Lung (tissue), 12 donors: Measurements from ENCODE around the gene TCHHL1. TPM values are rescaled to one million over a fixed set of nuclear protein-coding genes. Genes with fewer than 3 reads are reported as not detected.

ENCODE experiments used
- ATAC-seq: fragments of 200-7000 bp; cut with Tn5 transposase; one replicate; pipeline ENCODE4 v1.9.1; 2020; ENCODE audit warnings: moderate number of reproducible peaks; ENCODE audit not compliant: insufficient read depth, low FRiP score
- DNase-seq, 3 donors: peaks; one replicate each; pipeline ENCODE4 v3.0.0-alpha.2; 2013 to 2017
- H3K27ac ChIP-seq, 2 donors: one replicate each; pipeline ENCODE4 v1.5.1; 2013; ENCODE audit warnings: mild to moderate bottlenecking in 2 of 2, moderate library complexity in 2 of 2, control low read depth in 1 of 2, inconsistent platforms in 1 of 2, low read depth in 1 of 2, low read length in 1 of 2
- H3K27me3 ChIP-seq, 3 donors: one replicate each; pipeline ENCODE4 v1.5.1; 2013; ENCODE audit warnings: low read length in 2 of 3; ENCODE audit not compliant: control insufficient read depth in 3 of 3, insufficient read depth in 3 of 3
- H3K36me3 ChIP-seq, 4 donors: one replicate each; pipeline ENCODE4 v1.5.1; 2013; ENCODE audit warnings: low read length in 4 of 4, mild to moderate bottlenecking in 1 of 4, moderate library complexity in 1 of 4; ENCODE audit not compliant: control insufficient read depth in 4 of 4, insufficient read depth in 4 of 4
- H3K4me1 ChIP-seq, 5 donors: one replicate each; pipeline ENCODE4 v1.5.1; 2013; ENCODE audit warnings: low read length in 5 of 5, mild to moderate bottlenecking in 2 of 5, moderate library complexity in 1 of 5; ENCODE audit not compliant: control insufficient read depth in 5 of 5, insufficient read depth in 5 of 5
- H3K4me3 ChIP-seq: one replicate; pipeline ENCODE4 v1.5.1; 2013; ENCODE audit warnings: mild to moderate bottlenecking, control low read depth, moderate library complexity
- H3K9ac ChIP-seq, 2 donors: one replicate each; pipeline ENCODE4 v1.5.1; 2013; ENCODE audit warnings: low read length in 2 of 2, control low read depth in 1 of 2; ENCODE audit not compliant: insufficient read depth in 1 of 2
- H3K9me3 ChIP-seq, 4 donors: one replicate each; pipeline ENCODE4 v1.5.1; 2013; ENCODE audit warnings: low read length in 3 of 4, mild to moderate bottlenecking in 1 of 4, moderate library complexity in 1 of 4; ENCODE audit not compliant: control insufficient read depth in 4 of 4, insufficient read depth in 3 of 4
- WGBS, 2 donors: extraction: QIAGEN DNeasy Blood & Tissue Kit; methylation state at CpG; one replicate each; pipeline ENCODE4 v1.1.7; 2013; 5-methylcytosine and 5-hydroxymethylcytosine counted together
- polyA plus RNA-seq, 2 donors: library from polyadenylated mRNA; stranded (reverse); fragments of 200-250 nt; gene quantifications; one replicate each; pipeline ENCODE4 v1.2.1, GENCODE V29; 2013
- total RNA-seq, 2 donors: library from RNA; depleted of rRNA in 1 of 2; stranded (reverse); fragments of >200 nt in 1 of 2; gene quantifications; one replicate each; pipeline ENCODE4 v1.2.1, GENCODE V29; 2014 to 2021
- TF ChIP-seq, protein P1 (sequence below): IDR thresholded peaks from 2 replicates; pipeline ENCODE4 v1.5.1; 2012; ENCODE audit warnings: mild to moderate bottlenecking; ENCODE audit errors: control extremely low read depth, extremely low read depth
- donor health status: control.
- donor health status: control.
- donor health status: Bipolar disorder and iron deficiency.
- donor health status: healthy.
- donor health status: DM: yes; HTN: yes; CAD: no.

The TCHHL1 gene
- total and polyA plus RNA-seq, 4 donors = not detected

DNA sequence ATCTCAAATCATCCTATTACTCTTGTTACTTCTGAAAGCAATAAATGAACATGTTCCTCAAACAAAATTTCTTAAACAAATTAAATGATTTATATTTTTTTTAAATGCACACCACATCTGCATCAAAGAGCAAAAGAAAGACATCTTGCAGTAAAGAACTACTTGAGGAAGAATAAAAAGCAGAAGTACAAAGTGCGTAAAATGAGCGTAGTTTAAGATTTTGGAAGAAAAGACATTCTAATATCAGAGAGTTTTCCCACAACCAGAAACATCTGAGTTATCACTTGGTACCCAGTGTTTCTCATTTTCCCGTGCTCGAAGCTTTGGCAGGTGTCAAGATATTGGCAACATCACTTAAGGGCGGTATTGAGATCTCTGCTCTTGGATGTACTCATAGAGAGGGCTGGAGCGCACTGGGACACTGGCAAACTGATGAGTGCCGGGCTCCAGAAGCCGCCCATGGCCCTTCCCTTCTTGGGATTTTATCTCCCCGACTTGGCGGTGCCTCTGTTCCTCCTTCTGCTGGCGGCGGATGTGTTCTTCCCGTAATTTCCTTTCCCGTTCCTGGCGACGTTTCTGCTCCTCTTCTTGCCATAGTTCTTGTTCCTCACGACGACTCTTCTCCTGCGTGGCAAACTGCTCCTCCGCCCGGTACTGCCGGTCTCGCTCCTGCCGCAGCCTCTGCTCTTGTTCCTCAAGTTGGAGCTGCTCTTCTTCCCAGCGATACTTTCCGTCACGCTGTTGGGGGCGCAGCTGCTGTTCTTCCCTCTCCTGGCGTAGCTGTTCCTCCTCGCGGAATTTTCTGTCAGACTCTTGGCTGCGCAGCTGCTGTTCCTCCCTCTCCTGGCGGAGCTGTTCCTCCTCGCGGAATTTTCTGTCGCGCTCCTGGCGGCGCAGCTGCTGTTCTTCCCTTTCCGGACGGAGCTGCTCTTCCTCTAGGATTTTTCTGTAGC, 18.4 kb upstream of the TCHHL1 start:
- Histone ChIP-seq H3K9me3 (peaks cover 0 to 32% (median 3%) of the 10 kb centered on the region in 4 donors), H3K9ac (no peak overlapping the region), H3K27me3 (peaks cover 14 to 80% (median 67%) of the 10 kb centered on the region in 3 donors), H3K27ac (no peak overlapping the region), H3K4me3 (no peak overlapping the region), H3K4me1 (peaks cover 0 to 38% (median 7%) of the 10 kb centered on the region in 5 donors), H3K36me3 (no peaks in the 10 kb centered on the region)
- ATAC-seq (no peak), DNase-seq (no peak)
- WGBS, 2 donors = 15 to 17% methylated on average over 41 of the region's 41 CpGs
- TF ChIP-seq, protein P1, sequence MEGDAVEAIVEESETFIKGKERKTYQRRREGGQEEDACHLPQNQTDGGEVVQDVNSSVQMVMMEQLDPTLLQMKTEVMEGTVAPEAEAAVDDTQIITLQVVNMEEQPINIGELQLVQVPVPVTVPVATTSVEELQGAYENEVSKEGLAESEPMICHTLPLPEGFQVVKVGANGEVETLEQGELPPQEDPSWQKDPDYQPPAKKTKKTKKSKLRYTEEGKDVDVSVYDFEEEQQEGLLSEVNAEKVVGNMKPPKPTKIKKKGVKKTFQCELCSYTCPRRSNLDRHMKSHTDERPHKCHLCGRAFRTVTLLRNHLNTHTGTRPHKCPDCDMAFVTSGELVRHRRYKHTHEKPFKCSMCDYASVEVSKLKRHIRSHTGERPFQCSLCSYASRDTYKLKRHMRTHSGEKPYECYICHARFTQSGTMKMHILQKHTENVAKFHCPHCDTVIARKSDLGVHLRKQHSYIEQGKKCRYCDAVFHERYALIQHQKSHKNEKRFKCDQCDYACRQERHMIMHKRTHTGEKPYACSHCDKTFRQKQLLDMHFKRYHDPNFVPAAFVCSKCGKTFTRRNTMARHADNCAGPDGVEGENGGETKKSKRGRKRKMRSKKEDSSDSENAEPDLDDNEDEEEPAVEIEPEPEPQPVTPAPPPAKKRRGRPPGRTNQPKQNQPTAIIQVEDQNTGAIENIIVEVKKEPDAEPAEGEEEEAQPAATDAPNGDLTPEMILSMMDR = no peak

DNA sequence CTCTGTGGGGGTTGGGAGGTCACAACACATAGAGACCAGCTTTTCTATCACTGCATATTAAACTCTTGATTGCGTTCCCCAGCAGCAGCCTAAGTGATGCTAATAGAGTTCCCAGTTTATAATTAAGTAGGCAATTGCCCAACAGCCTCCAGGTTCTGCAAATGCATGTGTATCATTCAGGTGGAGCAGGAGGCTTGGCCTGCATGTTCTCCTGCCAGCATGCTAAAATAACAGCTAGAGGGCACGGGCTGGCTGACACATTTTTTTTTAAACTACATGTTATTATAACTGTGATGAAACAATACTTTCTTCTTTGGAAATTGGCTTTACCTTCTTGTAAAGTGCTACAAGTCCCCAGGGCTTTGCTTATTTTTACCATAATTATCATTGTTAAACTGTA, 16.0 kb upstream of the TCHHL1 start:
- H3K36me3 ChIP-seq = no peaks in the 10 kb centered on the region
- ATAC-seq (no peak), DNase-seq (no peak)
- H3K9ac ChIP-seq = no peak overlapping the region
- TF ChIP-seq, protein P1 = no peak
- H3K9me3 ChIP-seq = peaks cover 0 to 24% (median 3%) of the 10 kb centered on the region in 4 donors
- no peak overlapping the region for H3K4me3 ChIP-seq
- H3K27ac ChIP-seq = no peak overlapping the region
- 38 to 55% methylated on average over 2 of the region's 2 CpGs for WGBS, 2 donors
- peaks cover 0 to 16% (median 0%) of the 10 kb centered on the region in 5 donors for H3K4me1 ChIP-seq
- H3K27me3 ChIP-seq = peaks cover 14 to 61% (median 58%) of the 10 kb centered on the region in 3 donors

DNA sequence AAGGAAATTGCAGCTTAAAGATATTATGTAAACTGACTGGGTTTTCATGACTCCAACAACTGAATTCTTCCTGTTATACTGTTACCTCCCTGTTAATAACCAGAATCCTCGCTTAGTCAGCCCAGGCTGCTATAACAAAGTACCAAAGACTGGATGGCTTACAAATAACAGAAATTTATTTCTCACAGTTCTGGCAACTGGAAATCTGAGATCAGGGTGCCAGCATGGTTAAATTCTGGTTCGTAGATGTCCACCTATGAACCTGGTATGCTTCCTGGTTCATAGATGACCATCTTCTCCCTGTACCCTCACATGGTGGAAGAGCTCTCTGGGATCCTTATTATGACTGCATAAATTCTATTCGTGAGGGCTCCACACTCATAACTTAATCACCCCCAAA, 8.1 kb upstream of the TCHHL1 start:
- Histone ChIP-seq H3K4me1 (no peaks in the 10 kb centered on the region), H3K4me3 (no peak overlapping the region), H3K9ac (no peak overlapping the region), H3K27ac (no peak overlapping the region), H3K27me3 (peaks cover 0 to 2% (median 0%) of the 10 kb centered on the region in 3 donors), H3K9me3 (peaks cover 0 to 16% (median 0%) of the 10 kb centered on the region in 4 donors), H3K36me3 (no peaks in the 10 kb centered on the region)
- 70 to 78% methylated on average over 3 of the region's 3 CpGs for WGBS, 2 donors
- no peak for ATAC-seq
- TF ChIP-seq, protein P1 = no peak
- DNase-seq = no peak
